ENCODE data around the gene MSI2. TPM values are rescaled to one million over a fixed set of nuclear protein-coding genes. Genes with fewer than 3 reads are reported as not detected.

The MSI2 gene
- total RNA-seq, 1 donor = 23.2 TPM

DNA sequence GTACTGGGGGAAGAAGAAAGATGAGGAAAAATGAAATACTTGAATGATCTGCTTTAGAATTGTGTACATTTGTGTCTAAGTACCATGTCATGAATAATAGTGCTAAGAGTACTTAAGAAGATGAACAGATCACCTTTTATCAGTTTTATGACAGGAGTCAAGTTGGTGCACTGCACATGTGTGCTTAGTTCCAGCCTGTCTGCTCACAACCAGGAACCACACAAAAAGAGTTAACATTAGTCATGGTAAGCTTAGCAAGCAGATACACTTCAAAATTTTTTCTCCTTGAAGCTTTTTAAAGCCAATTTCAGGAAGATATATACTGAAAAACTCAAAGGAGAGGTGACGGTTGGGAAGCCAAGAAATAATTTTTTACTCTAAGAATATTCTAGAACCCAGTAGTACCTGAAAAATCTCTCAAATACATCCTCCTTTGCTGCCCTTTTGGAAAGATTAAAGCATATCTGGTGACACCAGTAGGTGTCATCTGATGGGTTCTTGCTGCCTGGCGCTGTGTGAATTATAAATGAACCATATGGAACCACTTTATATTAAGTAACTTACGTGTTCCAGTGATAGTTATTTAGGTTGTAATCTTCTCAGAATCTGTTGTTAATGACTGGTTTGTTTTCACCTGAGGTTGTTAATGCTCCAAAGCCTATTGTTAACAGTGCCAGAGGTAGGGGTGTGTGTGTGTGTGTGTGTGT lies 93.4 kb downstream of the MSI2 start:
- no peaks in the 10 kb centered on the region for H3K36me3 ChIP-seq (ENCODE audit: insufficient read depth, low read length)
- no peaks in the 10 kb centered on the region for H3K79me2 ChIP-seq (ENCODE audit: insufficient read depth, low read length)
- DNase-seq (ENCODE audit: insufficient read length, low spot score, missing footprints) = no peak

GRCh38 chr17:57350266-57350665 lies 93.9 kb downstream of the MSI2 start:
- Histone ChIP-seq H3K4me2 (ENCODE audit: insufficient read depth, low read length) (no peak overlapping the region), H3K9me3 (ENCODE audit: low read depth, low read length) (no peaks in the 10 kb centered on the region), H2AFZ (ENCODE audit: low read length) (no peak overlapping the region), H3K27me3 (ENCODE audit: insufficient read depth, low read length) (no peaks in the 10 kb centered on the region), H3K4me1 (ENCODE audit: insufficient read depth, low read length) (no peaks in the 10 kb centered on the region), H3K4me3 (ENCODE audit: insufficient read depth, low read length) (no peak overlapping the region), H3K27ac (ENCODE audit: low read depth, low read length) (no peak overlapping the region), H3K36me3 (ENCODE audit: insufficient read depth, low read length) (no peaks in the 10 kb centered on the region), H3K79me2 (ENCODE audit: insufficient read depth, low read length) (no peaks in the 10 kb centered on the region), H4K20me1 (ENCODE audit: insufficient read depth, low read length) (no peaks in the 10 kb centered on the region)
- TF ChIP-seq, protein P1, sequence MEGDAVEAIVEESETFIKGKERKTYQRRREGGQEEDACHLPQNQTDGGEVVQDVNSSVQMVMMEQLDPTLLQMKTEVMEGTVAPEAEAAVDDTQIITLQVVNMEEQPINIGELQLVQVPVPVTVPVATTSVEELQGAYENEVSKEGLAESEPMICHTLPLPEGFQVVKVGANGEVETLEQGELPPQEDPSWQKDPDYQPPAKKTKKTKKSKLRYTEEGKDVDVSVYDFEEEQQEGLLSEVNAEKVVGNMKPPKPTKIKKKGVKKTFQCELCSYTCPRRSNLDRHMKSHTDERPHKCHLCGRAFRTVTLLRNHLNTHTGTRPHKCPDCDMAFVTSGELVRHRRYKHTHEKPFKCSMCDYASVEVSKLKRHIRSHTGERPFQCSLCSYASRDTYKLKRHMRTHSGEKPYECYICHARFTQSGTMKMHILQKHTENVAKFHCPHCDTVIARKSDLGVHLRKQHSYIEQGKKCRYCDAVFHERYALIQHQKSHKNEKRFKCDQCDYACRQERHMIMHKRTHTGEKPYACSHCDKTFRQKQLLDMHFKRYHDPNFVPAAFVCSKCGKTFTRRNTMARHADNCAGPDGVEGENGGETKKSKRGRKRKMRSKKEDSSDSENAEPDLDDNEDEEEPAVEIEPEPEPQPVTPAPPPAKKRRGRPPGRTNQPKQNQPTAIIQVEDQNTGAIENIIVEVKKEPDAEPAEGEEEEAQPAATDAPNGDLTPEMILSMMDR (IDR thresholded peaks at IDR 0.05; ENCODE audit: extremely low read depth, low read depth, low read length) = no peak
- DNase-seq (ENCODE audit: insufficient read length, low spot score, missing footprints) = no peak

More for the DNA sequence above, 93.4 kb downstream of the MSI2 start:
- Histone ChIP-seq H3K27ac (ENCODE audit: low read depth, low read length) (no peak overlapping the region), H4K20me1 (ENCODE audit: insufficient read depth, low read length) (no peaks in the 10 kb centered on the region), H3K27me3 (ENCODE audit: insufficient read depth, low read length) (no peaks in the 10 kb centered on the region), H2AFZ (ENCODE audit: low read length) (no peak overlapping the region), H3K4me1 (ENCODE audit: insufficient read depth, low read length) (no peaks in the 10 kb centered on the region), H3K9me3 (ENCODE audit: low read depth, low read length) (no peaks in the 10 kb centered on the region), H3K4me2 (ENCODE audit: insufficient read depth, low read length) (no peak overlapping the region), H3K4me3 (ENCODE audit: insufficient read depth, low read length) (no peak overlapping the region)
- TF ChIP-seq, protein P1 (IDR thresholded peaks at IDR 0.05; ENCODE audit: extremely low read depth, low read depth, low read length) = no peak

DNA sequence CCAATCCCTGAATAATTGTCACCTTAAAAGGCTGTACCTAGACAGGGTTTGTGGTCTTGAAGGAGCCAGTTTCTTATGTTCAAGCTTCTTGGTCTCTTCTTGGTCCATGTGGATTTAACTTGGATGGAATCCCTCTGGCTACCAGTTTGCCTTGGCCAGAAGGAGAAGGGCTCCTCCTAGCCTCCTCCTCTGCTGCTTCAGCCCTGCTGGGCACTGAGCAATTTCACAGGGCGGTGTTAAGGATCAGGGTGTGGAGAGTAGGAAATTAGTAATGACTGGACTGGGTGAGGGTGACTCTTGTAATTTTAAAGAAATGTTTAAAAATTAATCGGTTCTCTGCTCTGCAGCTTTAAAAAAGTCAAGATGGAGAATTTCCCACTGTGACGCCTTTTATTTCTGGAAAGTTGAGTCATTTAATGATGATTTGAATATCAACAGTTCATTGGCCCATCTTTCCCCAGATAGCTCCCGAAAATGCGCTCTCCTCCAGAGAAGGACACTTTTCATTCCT lies 96.4 kb downstream of the MSI2 start:
- no peaks in the 10 kb centered on the region for H3K79me2 ChIP-seq (ENCODE audit: insufficient read depth, low read length)
- TF ChIP-seq, protein P1 (IDR thresholded peaks at IDR 0.05; ENCODE audit: extremely low read depth, low read depth, low read length) = no peak

GRCh38 chr17:57354673-57355072 lies 98.3 kb downstream of the MSI2 start:
- Histone ChIP-seq H3K36me3 (ENCODE audit: insufficient read depth, low read length) (no peaks in the 10 kb centered on the region), H3K27ac (ENCODE audit: low read depth, low read length) (no peak overlapping the region), H3K27me3 (ENCODE audit: insufficient read depth, low read length) (no peaks in the 10 kb centered on the region), H3K4me3 (ENCODE audit: insufficient read depth, low read length) (no peak overlapping the region), H4K20me1 (ENCODE audit: insufficient read depth, low read length) (no peaks in the 10 kb centered on the region), H3K4me1 (ENCODE audit: insufficient read depth, low read length) (no peaks in the 10 kb centered on the region), H3K9me3 (ENCODE audit: low read depth, low read length) (no peaks in the 10 kb centered on the region), H2AFZ (ENCODE audit: low read length) (no peak overlapping the region), H3K79me2 (ENCODE audit: insufficient read depth, low read length) (no peaks in the 10 kb centered on the region), H3K4me2 (ENCODE audit: insufficient read depth, low read length) (no peak overlapping the region)
- TF ChIP-seq, protein P1 (IDR thresholded peaks at IDR 0.05; ENCODE audit: extremely low read depth, low read depth, low read length) = no peak
- no peak for DNase-seq (ENCODE audit: insufficient read length, low spot score, missing footprints)

More for the DNA sequence above, 96.4 kb downstream of the MSI2 start:
- Histone ChIP-seq H2AFZ (ENCODE audit: low read length) (no peak overlapping the region), H3K9me3 (ENCODE audit: low read depth, low read length) (no peaks in the 10 kb centered on the region), H3K36me3 (ENCODE audit: insufficient read depth, low read length) (no peaks in the 10 kb centered on the region), H3K27ac (ENCODE audit: low read depth, low read length) (no peak overlapping the region), H3K4me2 (ENCODE audit: insufficient read depth, low read length) (no peak overlapping the region), H3K27me3 (ENCODE audit: insufficient read depth, low read length) (no peaks in the 10 kb centered on the region), H3K4me3 (ENCODE audit: insufficient read depth, low read length) (no peak overlapping the region), H4K20me1 (ENCODE audit: insufficient read depth, low read length) (no peaks in the 10 kb centered on the region), H3K4me1 (ENCODE audit: insufficient read depth, low read length) (no peaks in the 10 kb centered on the region)
- DNase-seq (ENCODE audit: insufficient read length, low spot score, missing footprints) = no peak
